Myocyte (in vitro differentiated cells): ENCODE results near the gene GLMP. TPM values are rescaled to one million over a fixed set of nuclear protein-coding genes. Genes with fewer than 3 reads are reported as not detected.

Experiments
- DNase-seq: peaks from one replicate; pipeline ENCODE4 v3.0.0-alpha.2; 2012; ENCODE audit warnings: low read depth
- total RNA-seq: library from RNA; depleted of rRNA; stranded (reverse); fragments of >200 nt; gene quantifications from 2 replicates; pipeline ENCODE4 v1.2.3, GENCODE V29; 2014

Gene GLMP
- total RNA-seq, 1 donor from 2014 or later = 32.8 TPM

GRCh38 chr1:156253634-156254033, 41.8 kb downstream of the GLMP start:
- DNase-seq = no peak

GRCh38 chr1:156251527-156251926, 44.0 kb downstream of the GLMP start:
- DNase-seq = no peak

- no peak for DNase-seq
These were observed 45.9 kb downstream of the GLMP start for GRCh38 chr1:156249593-156249992.

GRCh38 chr1:156248323-156248683, 47.2 kb downstream of the GLMP start:
- no peak for DNase-seq

- DNase-seq = no peak
These were observed 47.8 kb downstream of the GLMP start, which contains the start of gene PAQR6 for GRCh38 chr1:156247460-156248322. TSS of gene PAQR6 (minus strand) at chr1:156248056. CDS start at chr1:156246731, 1,325 bp downstream.

GRCh38 chr1:156246781-156247459, 48.6 kb downstream of the GLMP start:
- DNase-seq = no peak

GRCh38 chr1:156246241-156246780, 49.2 kb downstream of the GLMP start:
- DNase-seq = no peak

- DNase-seq = no peak
These were observed 49.8 kb downstream of the GLMP start for GRCh38 chr1:156245451-156246232.

- no peak for DNase-seq
These were observed 50.8 kb downstream of the GLMP start for GRCh38 chr1:156244712-156245111.

GRCh38 chr1:156244126-156244525, 51.4 kb downstream of the GLMP start:
- DNase-seq = no peak

- no peak for DNase-seq
These were observed 52.7 kb downstream of the GLMP start for GRCh38 chr1:156242738-156243137.

Other genes starting within 250 kb of the GLMP start
- gene UBQLN4, start 241.9 kb downstream of the GLMP start, total RNA-seq = 65.3 and 69.7 TPM in 2 replicates
- 40.1 and 51.4 TPM in 2 replicates for gene LAMTOR2, start 240.9 kb downstream of the GLMP start, total RNA-seq
- gene RAB25, start 234.5 kb downstream of the GLMP start, total RNA-seq = not detected in 2 replicates
- 3.2 and 4.5 TPM in 2 replicates for gene MEX3A, start 213.2 kb downstream of the GLMP start, total RNA-seq
- gene LMNA, start 181.0 kb downstream of the GLMP start, total RNA-seq = 1,328 and 1,573 TPM in 2 replicates
- gene SEMA4A, start 142.1 kb downstream of the GLMP start, total RNA-seq = 1.0 and 1.6 TPM in 2 replicates
- 12.5 and 15.9 TPM in 2 replicates for gene SLC25A44, start 101.6 kb downstream of the GLMP start, total RNA-seq
- gene PMF1, start 82.7 kb downstream of the GLMP start, total RNA-seq = 81.1 and 85.0 TPM in 2 replicates
- 152 and 378 TPM in 2 replicates for gene BGLAP, start 53.5 kb downstream of the GLMP start, total RNA-seq
- gene PAQR6, start 47.6 kb downstream of the GLMP start, total RNA-seq = 1.1 and 4.1 TPM in 2 replicates
- gene SMG5, start 12.9 kb downstream of the GLMP start, total RNA-seq = 104 TPM in 2 replicates
- gene TMEM79, start 11.4 kb downstream of the GLMP start, total RNA-seq = 2.3 and 2.4 TPM in 2 replicates
- gene VHLL, start 3.6 kb upstream of the GLMP start, total RNA-seq = not detected in 2 replicates
- gene CCT3, start 42.6 kb upstream of the GLMP start, total RNA-seq = 271 and 331 TPM in 2 replicates
- not detected in 2 replicates for gene TSACC, start 42.8 kb upstream of the GLMP start, total RNA-seq
- not detected in 2 replicates for gene RHBG, start 73.5 kb upstream of the GLMP start, total RNA-seq
- 59.2 and 62.2 TPM in 2 replicates for gene MEF2D, start 205.1 kb upstream of the GLMP start, total RNA-seq